SK-N-SH treated with all-trans-retinoic acid at 6 μM for 48 hours (cell line): ENCODE results near the gene SUN2.

ENCODE experiments used
- ATAC-seq: fragments of 200-7000 bp; cut with Tn5 transposase; 3 replicates; pipeline ENCODE4 v1.9.1; 2020; ENCODE audit warnings: mild to moderate bottlenecking, moderate library complexity
- ARNTL ChIP-seq: fragments of 450-650 bp; formaldehyde crosslinking; IDR thresholded peaks from 2 replicates; pipeline ENCODE4 v1.5.0; 2020; ENCODE audit warnings: low read depth, mild to moderate bottlenecking, moderate library complexity, borderline replicate concordance
- BACH2 ChIP-seq: fragments of 250-450 bp; sonication (Bioruptor Pico); IDR thresholded peaks from 2 replicates; pipeline ENCODE4 v1.9.0; 2021; ENCODE audit warnings: mild to moderate bottlenecking, borderline replicate concordance
- CREB5 ChIP-seq: fragments of 250-450 bp; sonication (Bioruptor Pico); IDR thresholded peaks from 2 replicates; pipeline ENCODE4 v1.5.1; 2020; ENCODE audit warnings: low read depth, mild to moderate bottlenecking, moderate library complexity
- CSDC2 ChIP-seq: fragments of 250-450 bp; sonication (Bioruptor Pico); IDR thresholded peaks from 2 replicates; pipeline ENCODE4 v1.5.0; 2020; ENCODE audit warnings: mild to moderate bottlenecking, moderate library complexity
- CSRNP3 ChIP-seq: fragments of 250-450 bp; sonication (Bioruptor Pico); IDR thresholded peaks from 2 replicates; pipeline ENCODE4 v1.5.1; 2021; ENCODE audit warnings: mild to moderate bottlenecking, moderate library complexity
- ESRRG ChIP-seq: fragments of 250-450 bp; sonication (Bioruptor Pico); IDR thresholded peaks from 2 replicates; pipeline ENCODE4 v1.6.1; 2021; ENCODE audit warnings: mild to moderate bottlenecking
- GLIS3 ChIP-seq: fragments of 250-450 bp; sonication (Bioruptor Pico); IDR thresholded peaks from 2 replicates; pipeline ENCODE4 v1.5.0; 2020; ENCODE audit warnings: mild to moderate bottlenecking, moderate library complexity
- ISL1 ChIP-seq: fragments of 250-450 bp; sonication (Bioruptor Pico); IDR thresholded peaks from 2 replicates; pipeline ENCODE4 v2.1.2; 2022; ENCODE audit warnings: mild to moderate bottlenecking, moderate library complexity
- OSR1 ChIP-seq: fragments of 250-450 bp; sonication (Bioruptor Pico); IDR thresholded peaks from 2 replicates; pipeline ENCODE4 v1.8.0; 2022; ENCODE audit warnings: moderate library complexity, mild to moderate bottlenecking, inconsistent platforms
- PATZ1 ChIP-seq: fragments of 250-450 bp; sonication (Bioruptor Pico); IDR thresholded peaks from 2 replicates; pipeline ENCODE4 v1.8.0; 2020; ENCODE audit warnings: mild to moderate bottlenecking, moderate library complexity, borderline replicate concordance
- POU6F1 ChIP-seq: fragments of 250-450 bp; sonication (Bioruptor Pico); IDR thresholded peaks from 2 replicates; pipeline ENCODE4 v1.8.0; 2021; ENCODE audit warnings: low read depth, mild to moderate bottlenecking, moderate library complexity, borderline replicate concordance
- PPARA ChIP-seq: fragments of 250-450 bp; sonication (Bioruptor Pico); IDR thresholded peaks from 2 replicates; pipeline ENCODE4 v1.5.0; 2020; ENCODE audit warnings: mild to moderate bottlenecking, borderline replicate concordance
- RARB ChIP-seq: fragments of 250-450 bp; sonication (Bioruptor Pico); IDR thresholded peaks from 2 replicates; pipeline ENCODE4 v1.8.0; 2021; ENCODE audit warnings: mild to moderate bottlenecking, moderate library complexity
- SNAI2 ChIP-seq: fragments of 250-450 bp; sonication (Bioruptor Pico); IDR thresholded peaks from 2 replicates; pipeline ENCODE4 v1.5.0; 2020; ENCODE audit warnings: mild to moderate bottlenecking, moderate library complexity
- TCF4 ChIP-seq: fragments of 250-450 bp; sonication (Bioruptor Pico); IDR thresholded peaks from 2 replicates; pipeline ENCODE4 v1.8.0; 2021; ENCODE audit warnings: mild to moderate bottlenecking, moderate library complexity, borderline replicate concordance
- TOX ChIP-seq: fragments of 250-450 bp; sonication (Bioruptor Pico); IDR thresholded peaks from 2 replicates; pipeline ENCODE4 v1.8.0; 2021; ENCODE audit warnings: mild to moderate bottlenecking, moderate library complexity, borderline replicate concordance
- TSHZ2 ChIP-seq: fragments of 250-450 bp; sonication (Bioruptor Pico); IDR thresholded peaks from 2 replicates; pipeline ENCODE4 v1.5.0; 2020; ENCODE audit warnings: mild to moderate bottlenecking, moderate library complexity
- ZFP30 ChIP-seq: fragments of 450-650 bp; formaldehyde crosslinking; IDR thresholded peaks from 2 replicates; pipeline ENCODE4 v1.5.0; 2022; ENCODE audit warnings: mild to moderate bottlenecking, moderate library complexity
- ZNF70 ChIP-seq: fragments of 450-650 bp; formaldehyde crosslinking; IDR thresholded peaks from 2 replicates; pipeline ENCODE4 v1.5.0; 2020; ENCODE audit warnings: mild to moderate bottlenecking, moderate library complexity
- ZNF8 ChIP-seq: fragments of 450-650 bp; formaldehyde crosslinking; IDR thresholded peaks from 2 replicates; pipeline ENCODE4 v1.5.0; 2020; ENCODE audit warnings: mild to moderate bottlenecking, moderate library complexity

The SUN2 gene

GRCh38 chr22:38713921-38714320 lies 41.9 kb downstream of the SUN2 start (continued):
- TF ChIP-seq TSHZ2 (CRISPR knock-in tag) = no peak
- no peak for TF ChIP-seq OSR1 (CRISPR knock-in tag)
- TF ChIP-seq ISL1 (CRISPR knock-in tag) = no peak
- TF ChIP-seq RARB (CRISPR knock-in tag) = no peak

- no peak for ATAC-seq
- TF ChIP-seq ZNF8 (CRISPR knock-in tag) (no peak), SNAI2 (CRISPR knock-in tag) (no peak), ZNF70 (no peak), OSR1 (CRISPR knock-in tag) (no peak), ARNTL (CRISPR knock-in tag) (no peak), PATZ1 (CRISPR knock-in tag) (no peak), TCF4 (CRISPR knock-in tag) (no peak), TOX (CRISPR knock-in tag) (no peak), PPARA (CRISPR knock-in tag) (no peak), POU6F1 (no peak), ZFP30 (no peak), BACH2 (no peak), CSRNP3 (CRISPR knock-in tag) (no peak)
These were observed 43.2 kb downstream of the SUN2 start for GRCh38 chr22:38712486-38713207.

GRCh38 chr22:38710866-38711265 lies 44.9 kb downstream of the SUN2 start:
- TF ChIP-seq SNAI2 (CRISPR knock-in tag) (no peak), ISL1 (CRISPR knock-in tag) (no peak), RARB (CRISPR knock-in tag) (no peak), ZNF70 (no peak), GLIS3 (CRISPR knock-in tag) (no peak), TCF4 (CRISPR knock-in tag) (no peak), ESRRG (CRISPR knock-in tag) (no peak), ARNTL (CRISPR knock-in tag) (no peak), TOX (CRISPR knock-in tag) (no peak), CREB5 (CRISPR knock-in tag) (no peak), CSDC2 (no peak), CSRNP3 (CRISPR knock-in tag) (no peak)
- ATAC-seq = no peak
